GM19351 (cell line): ENCODE measurements around the gene BBOX1.
"Not testable (repeated sequence)": the region's sequence is repeated elsewhere in the genome, so short reads cannot be mapped to it uniquely, and the experiment has no call there.

Source experiments
- ATAC-seq: cut with Tn5 transposase; IDR thresholded peaks from one replicate; pipeline ENCODE4 v1.9.1; 2021; ENCODE audit warnings: mild to moderate bottlenecking, moderate library complexity; ENCODE audit not compliant: unreplicated experiment

BBOX1 gene

DNA sequence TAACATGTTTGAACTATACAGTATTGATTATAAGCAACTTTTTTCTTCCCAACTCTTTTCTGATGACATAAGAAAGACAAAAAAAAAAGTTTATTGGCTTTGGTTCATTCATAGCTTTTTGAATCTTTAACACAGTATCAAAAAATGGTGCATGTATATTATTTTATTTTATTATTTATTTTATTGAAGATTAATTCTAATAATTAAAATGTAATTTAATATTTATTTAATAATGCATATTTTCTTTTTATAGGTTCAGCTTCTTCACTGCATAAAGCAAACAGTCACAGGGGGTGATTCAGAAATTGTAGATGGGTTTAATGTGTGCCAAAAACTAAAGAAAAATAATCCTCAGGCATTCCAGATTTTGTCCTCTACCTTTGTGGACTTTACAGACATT is 78.8 kb downstream of the BBOX1 start:
- no peak for ATAC-seq

DNA sequence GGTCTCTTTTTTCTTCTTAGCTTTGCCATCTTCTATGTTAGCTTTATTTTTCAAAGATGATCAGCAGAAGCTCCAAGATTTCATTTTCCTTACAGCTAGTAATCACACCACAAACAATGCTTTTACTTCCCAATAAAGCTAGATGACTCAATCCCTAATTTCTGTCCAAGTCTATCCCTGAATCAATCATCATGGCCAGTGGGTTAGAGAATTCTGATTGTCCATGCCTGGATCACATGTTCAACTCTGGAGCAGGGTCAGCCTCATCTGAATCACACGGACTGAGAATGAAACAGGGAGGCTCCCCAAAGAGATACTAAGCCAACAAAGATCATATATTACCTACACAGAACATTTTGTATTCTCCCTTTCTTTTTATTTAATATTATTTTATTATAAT is 79.6 kb downstream of the BBOX1 start:
- no peak for ATAC-seq

DNA sequence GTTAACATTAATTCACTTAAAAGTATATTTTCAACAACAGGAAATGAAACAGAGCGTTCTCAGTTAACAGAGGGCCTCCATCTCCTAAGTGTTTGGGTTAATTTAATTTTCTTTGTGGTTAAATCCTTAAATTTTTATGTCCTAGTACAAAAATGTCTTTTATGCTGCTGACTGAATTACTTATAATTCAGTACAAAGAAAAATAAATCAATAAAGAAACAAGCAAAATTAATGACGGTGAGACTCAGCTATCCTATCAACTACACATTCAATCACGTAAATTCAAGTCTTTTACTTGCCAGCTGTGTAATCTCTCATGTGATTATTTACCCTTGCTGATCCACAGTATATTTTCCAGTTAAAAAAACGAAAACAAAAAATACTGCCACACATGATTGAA is 81.4 kb downstream of the BBOX1 start:
- no peak for ATAC-seq

DNA sequence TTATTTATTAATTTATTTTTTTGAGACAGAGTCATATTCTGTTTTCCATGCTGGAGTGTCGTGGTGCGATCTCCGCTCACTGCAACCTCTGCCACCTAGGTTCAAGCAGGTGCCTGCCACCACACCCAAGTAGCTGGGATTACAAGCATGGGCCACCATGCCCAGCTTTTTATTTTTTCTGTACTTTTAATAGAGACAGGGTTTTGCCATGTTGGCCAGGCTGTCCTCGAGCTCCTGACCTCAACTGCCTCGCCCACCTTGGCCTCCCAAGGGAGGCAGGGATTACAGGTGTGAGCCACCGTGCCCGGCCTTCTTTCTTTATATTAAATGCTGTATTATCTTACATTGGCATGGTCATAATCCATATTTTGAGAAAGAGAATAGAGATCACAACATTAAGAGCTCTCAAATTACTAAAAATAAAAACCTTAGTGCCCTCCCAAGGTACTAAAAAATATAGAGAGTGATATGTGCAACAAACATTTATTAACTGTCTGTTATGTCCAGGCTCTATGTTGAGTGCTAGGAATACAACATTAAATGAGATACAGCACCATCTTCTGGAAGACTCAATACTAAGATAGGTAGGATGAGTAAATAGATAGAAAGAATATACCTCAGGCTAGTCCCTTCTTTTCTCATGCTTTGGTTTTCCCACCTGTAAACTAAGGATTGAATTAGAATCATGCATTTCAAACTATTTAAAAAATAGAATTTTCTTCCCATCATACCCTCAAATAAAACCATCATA is 84.1 kb downstream of the BBOX1 start:
- ATAC-seq = no peak

DNA sequence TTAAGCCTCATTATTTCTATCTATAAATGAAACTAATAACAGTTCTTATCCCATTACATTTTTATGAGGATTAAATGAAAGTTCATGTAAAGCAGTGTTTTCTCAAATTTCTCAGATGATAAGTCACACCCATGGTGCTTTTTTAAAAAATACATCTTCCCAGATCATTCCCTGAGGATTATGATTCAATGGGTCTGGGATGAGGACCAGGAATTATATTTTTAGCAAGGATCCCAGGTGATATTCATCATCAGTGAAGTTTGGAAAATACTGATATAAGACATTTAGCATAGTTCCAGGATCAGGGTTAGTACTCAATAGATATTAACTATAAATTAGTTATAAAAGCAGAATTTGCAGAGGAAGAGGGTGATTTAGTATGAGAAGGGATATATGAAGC is 89.1 kb downstream of the BBOX1 start:
- no peak for ATAC-seq

DNA sequence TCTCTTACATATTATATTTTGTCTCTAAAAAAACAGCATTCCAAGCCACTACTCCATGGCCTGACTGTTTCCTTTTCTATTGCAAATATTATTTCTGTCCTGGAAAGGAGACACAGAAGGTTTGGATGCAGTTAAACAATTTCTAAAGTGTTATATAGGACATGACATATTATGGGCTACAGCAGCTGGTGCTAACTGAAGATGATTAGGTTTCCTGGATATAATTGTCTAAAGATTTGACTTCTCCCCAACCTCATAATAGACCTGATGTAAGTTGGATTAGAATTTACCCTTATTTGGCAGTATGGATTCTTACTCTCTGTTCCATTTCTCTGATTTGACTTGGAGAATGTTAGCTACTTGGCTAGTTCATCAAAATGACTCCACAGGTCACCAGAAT is 90.2 kb downstream of the BBOX1 start:
- ATAC-seq = no peak

DNA sequence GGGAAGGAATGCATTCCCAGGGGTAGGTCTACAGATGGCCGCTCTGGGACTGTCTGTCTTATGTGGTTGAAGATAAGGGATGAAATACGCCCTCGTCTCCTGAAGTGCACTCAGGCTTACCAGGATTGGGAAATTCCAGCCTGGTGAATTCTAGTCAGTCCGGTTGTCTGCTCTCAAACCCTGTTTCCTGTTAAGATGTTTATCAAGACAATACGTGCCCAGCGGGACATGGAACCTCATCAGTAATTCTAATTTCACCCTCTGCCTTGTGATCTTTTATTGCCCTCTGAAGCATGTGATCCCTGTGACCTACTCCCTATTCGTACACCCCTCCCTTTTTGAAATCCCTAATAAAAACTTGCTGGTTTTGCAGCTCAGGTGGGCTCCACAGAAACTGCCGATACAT is 95.3 kb downstream of the BBOX1 start:
- ATAC-seq = not testable (repeated sequence)

DNA sequence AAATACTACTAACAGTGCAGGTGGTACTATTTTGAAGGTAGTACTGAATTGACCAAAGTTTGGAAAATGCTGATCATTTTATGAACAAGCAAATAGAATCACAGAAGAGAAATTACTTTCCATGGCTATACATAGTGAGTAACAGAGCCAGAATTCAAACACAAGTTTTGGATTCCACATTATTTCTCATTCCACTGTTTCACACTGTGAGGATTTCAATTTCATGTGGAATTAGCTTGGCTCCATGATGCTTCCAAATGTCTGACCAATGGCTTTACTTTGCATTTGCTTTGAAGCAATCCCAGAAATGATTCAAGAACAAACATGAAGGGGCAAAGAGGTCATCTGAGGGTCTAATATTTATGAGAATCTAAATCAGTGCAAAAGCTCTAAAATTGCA is 98.1 kb downstream of the BBOX1 start:
- no peak for ATAC-seq

DNA sequence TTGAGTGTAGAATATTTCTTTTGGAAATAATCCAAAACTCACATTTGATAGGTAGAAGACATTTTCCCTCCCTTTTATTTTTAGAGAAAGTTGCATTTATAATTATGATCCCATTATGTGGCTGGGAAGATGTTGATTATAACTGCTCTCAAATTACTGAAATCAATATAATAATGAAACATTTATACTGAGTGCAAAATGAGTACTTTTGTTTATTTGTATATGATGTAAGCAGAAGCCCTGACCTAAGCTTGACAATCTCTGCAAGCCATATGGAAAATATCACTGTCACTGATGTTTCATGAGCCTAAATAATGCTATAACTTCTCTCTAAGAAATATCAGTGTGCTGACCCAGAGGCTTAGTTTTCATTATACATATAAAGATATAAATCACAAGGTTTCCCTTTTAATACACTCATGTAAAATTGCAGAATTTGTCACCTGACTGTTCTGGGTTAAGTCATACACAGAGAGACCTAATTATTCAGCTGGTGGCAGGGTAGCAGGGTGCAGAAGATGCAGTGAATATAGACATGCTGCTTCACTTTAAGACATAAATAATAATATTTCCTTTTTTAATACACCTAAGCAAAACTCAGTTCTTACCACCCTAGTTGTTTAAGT is 99.2 kb downstream of the BBOX1 start:
- no peak for ATAC-seq

DNA sequence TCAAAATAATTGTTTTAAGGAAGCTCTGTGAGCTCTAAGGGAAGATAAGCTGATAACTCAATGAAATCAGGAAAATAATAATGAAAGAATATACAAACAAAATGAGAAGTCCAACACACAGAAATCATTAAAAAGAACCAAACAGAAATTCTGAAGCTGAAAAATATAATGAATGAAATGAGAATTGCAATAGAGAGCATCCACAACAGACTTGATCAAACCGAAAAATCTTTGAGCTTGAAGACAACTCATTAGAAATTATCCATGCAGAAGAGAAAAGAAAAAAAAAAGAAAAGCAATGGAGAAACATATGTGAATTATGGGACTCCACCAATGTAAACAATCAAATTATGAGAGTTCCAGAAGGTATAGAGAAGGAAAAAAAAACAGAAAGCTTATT is 101.0 kb downstream of the BBOX1 start:
- ATAC-seq = no peak

DNA sequence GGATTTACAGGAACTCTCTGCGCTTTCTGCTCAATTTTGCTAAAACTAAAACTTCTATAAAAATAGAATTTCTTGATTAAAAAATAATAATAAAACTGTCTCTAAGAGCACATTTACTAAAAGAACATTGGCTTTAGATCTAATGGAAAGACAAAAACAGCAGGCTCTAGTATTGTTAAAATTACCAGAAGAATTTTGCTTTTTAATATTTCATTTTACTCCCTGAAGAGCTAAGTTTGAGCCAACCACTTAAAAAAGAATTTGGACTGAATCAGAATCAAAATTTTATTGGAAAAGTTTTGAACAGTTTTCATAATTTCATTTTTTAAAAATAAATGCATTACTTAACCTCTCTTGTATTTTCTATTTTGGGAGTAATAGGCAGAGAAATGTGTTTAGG is 107.3 kb downstream of the BBOX1 start:
- ATAC-seq = no peak

DNA sequence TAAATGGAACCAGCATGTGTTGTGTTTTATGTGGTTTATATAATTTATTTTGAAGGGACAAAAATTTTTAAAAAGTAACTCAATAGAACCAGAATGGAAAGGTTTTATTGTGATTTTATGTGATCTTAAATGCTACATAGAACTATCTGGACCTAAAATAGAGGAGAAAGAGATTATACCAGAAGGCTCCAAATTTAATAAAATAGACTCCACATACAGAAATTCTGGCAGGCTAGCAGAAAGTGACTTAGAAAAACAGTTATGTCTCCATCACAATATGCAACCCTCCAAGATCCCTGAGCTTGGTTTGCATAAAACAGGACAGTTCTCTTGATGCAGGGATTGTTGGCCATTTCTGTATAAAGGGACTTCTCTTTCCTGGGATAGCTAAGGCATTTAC is 107.9 kb downstream of the BBOX1 start:
- ATAC-seq = no peak

DNA sequence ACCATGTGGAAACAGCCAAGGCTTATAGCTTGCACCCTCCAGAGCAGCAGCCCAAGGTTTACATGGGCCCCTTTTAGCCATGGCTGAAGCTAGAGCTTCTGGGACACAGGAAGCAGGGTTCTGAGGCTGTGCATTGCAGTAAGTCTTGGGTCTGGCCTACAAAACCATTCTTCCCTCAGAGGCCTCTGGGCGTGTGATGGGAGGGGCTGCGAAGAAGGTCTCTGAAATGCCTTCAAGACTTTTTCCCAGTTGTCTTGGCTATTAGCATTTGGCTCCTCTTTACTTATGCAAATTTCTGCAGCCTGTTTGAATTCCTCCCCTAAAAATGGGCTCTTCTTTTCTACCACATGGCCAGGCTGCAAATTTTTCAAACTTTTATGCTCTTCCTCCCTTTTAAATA is 109.5 kb downstream of the BBOX1 start:
- ATAC-seq = no peak

DNA sequence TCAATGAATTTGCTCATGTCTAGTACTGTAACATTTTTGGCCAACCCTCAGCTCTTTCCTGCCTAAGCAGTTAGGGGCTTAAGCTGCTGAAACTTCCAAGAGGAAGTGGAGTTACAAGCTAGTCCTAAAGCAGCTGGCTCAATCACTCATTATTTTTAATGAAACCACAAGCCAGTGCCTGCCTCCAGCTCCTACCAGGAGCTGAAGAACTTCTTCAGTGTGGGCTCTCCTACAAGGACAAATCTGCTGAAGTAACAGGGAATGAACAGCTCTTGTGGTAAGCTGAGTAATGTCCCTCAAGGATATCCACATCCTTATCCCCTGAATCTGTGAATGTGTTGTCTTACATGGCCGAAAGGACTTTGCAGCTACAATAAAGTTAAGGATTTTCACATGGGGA is 112.5 kb downstream of the BBOX1 start:
- ATAC-seq = no peak

DNA sequence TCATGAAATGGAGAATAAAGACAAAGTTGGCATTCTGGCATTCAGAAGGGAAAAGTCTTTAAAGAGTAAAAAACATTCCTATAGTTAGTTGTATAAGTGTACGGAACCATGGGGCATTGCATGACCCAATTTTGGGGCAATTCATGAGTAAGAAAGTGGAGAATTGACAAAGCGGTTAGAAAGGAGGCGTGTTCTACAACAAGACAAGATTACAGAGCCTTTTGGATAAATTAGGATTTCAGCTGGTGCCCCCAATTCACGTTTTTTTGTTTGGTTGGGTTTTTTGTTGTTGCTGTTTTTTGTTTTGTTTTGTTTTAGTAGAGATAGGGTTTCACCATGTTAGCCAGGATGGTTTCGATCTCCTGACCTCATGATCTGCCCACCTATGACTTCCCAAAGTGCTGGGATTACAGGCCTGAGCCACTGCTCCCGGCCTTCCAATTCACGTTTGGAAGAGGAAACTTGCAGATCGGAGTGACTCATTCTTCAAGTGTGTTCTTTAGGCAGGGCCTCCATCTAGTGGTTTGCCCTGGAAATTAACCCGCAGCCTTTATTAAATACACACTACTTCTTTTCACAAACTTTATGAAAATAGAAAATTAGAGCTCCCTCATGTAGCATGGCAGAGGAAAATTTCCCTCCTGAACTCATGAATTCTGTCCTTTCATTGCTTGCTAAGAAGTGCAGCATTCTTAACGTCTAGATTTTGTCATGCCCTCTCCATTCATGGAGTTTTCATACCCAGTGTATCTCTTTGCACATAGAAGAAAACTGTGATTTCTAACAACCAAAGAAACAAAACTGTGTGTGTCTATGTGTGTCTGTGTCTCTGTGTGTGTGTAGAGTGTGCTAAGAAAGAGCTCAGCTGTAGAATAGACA is 118.1 kb downstream of the BBOX1 start:
- peak; percentile 89 for ATAC-seq

DNA sequence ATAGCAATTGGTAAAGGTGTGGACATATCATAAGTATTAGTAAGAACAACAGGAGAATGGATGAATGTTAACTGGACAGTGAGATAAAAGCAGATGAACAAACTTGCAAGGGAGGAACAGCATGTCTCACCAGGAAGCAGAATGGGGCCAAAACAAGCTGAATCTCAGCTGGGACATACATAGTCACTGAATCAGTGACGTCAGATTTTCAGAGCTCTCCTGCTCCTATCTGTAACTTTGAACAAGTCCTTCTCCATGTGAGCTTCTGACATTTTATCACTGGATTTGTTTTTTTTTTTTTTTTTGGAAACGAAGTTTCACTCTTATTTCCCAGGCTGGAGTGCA is 118.7 kb downstream of the BBOX1 start:
- no peak for ATAC-seq

DNA sequence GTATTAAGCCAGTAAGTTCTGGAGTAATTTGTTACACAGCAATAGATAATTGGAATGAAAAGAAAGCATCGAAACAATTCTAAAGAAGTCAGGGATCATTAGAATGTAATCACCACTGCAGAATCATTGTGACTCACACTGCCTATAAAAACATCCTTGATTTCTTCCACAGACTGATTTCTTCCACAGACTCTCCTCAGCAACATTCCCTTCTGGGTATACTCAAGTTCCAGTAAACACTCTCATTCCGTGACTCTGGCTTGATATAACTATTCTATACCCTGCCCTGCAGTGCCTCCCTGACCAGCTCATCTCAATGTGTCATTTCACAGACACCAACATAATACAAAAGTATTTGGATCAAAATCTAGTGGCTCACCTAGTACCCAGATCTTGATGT is 120.5 kb downstream of the BBOX1 start:
- ATAC-seq = no peak

DNA sequence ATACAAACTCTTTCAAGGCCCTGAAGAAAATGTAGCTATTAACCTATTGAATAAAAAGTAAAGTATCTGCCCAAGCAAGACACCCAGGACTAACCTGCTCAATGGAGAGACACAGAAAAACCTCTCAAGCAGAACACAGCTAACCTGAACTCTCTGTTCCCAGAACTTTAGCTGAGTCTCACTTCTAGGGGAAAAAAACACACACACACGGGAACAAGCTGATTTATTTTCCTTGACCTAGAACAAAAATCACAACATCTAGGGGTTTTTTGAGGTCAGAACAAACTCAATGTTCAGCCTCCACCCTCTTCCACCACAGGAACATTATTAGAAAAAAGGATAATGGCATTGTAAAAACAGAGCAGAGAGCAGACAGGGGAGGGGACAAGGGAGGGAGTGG is 121.6 kb downstream of the BBOX1 start:
- no peak for ATAC-seq

DNA sequence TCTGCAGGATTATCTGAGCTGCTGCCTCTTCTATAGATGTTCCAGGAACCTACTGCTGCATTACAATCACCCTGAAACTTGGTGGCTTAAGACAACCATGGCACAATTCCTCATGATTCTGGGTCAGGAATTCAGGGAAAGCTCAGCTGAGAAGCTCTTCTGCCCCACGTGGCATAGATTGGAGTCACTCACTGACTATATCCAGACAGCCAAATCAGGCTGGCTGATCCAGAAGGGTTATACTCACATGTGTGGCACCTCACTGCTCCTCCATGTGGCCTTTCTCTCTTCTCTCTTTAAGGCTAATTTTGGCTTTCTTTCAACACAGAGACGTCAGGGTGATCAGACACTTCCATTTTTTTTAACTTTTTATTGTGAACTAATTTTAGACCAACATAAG is 125.5 kb downstream of the BBOX1 start:
- no peak for ATAC-seq

DNA sequence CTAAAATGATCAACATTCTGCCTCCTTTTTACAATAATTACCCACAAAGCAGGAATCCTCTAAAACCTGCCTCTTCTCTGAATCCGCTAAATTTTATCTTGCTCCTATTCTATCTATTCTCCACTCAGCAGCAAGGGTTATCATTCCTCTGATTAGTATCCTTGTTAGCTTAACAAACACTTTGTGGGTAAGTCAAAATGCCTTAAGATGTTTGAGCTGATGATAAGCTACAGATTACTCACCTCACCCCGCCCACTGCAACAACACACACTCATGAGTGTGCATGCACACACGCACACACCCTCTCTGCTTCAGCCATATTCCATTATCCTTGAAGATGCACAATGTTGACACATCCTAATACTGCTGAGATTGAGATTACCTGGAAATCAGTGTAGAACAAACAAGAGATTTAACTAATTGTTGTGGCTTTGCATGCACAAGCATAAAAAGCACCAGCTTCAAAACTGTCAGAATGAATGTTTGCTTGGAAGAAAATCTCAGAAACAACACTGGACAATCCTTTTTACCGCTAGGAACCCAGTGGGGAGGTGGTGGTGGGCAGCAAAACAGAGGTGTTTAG is 130.9 kb downstream of the BBOX1 start:
- no peak for ATAC-seq

DNA sequence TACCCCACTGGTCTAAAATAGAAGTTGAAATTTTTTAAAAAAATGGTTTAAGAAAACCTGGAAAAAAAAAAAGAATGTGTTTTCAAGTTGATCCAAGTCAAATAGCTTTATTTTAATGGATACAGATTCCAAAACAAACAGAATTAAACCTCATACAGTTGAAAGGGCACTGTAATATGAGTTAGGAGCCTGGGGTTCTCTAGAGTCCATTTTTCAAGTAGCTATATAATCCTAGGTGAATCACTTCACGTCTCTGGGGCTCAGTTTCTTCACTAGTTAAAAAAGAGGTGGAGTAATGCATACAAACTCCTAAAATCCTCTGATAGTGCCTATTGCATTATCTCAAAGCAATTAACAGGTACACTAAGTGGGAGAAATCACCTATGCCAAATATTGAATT is 132.9 kb downstream of the BBOX1 start:
- ATAC-seq = no peak

DNA sequence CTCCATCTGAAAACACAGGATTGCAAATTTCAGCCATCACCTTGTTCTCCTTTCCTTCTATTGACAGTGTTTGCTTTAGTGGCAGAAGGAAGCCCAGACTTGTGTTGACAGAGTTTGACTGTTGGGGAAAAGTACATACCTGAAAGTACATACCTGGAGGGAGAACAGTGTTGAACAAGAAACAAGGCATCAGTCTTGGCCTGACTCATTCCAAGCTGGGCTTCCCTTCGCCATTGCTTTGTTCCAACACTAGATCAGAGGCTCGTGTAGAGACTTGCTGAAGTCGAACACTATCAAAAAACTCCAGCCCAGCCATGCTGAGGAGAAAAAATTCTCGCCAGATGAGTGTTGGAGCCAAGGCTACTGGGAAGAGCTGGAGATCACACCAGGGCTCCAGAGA is 133.4 kb downstream of the BBOX1 start:
- no peak for ATAC-seq
